Retinal pigment epithelial cell (primary cell): Measurements from ENCODE around the gene MMP1.

Source experiments
- DNase-seq: peaks from one replicate; pipeline ENCODE4 v3.0.0-alpha.2; 2010; ENCODE audit warnings: low read depth
- H3K4me3 ChIP-seq: 2 replicates; pipeline ENCODE4 v1.5.1; 2011; ENCODE audit warnings: mild to moderate bottlenecking, low read length, control low read depth, moderate library complexity
- TF ChIP-seq, protein P1 (sequence below): conservative IDR thresholded peaks from 2 replicates; pipeline ENCODE4 v1.5.1; 2011; ENCODE audit warnings: low read depth, low read length, control low read depth, inconsistent platforms

MMP1 gene

GRCh38 chr11:102780491-102780918, 17.5 kb downstream of the MMP1 start, which contains the start of gene MMP10:
TSS of gene MMP10 (minus strand) at chr11:102780628. CDS start at chr11:102780591, 37 bp downstream.
- H3K4me3 ChIP-seq = no peak within 1 kb of the TSS
- DNase-seq = no peak
- TF ChIP-seq, protein P1, sequence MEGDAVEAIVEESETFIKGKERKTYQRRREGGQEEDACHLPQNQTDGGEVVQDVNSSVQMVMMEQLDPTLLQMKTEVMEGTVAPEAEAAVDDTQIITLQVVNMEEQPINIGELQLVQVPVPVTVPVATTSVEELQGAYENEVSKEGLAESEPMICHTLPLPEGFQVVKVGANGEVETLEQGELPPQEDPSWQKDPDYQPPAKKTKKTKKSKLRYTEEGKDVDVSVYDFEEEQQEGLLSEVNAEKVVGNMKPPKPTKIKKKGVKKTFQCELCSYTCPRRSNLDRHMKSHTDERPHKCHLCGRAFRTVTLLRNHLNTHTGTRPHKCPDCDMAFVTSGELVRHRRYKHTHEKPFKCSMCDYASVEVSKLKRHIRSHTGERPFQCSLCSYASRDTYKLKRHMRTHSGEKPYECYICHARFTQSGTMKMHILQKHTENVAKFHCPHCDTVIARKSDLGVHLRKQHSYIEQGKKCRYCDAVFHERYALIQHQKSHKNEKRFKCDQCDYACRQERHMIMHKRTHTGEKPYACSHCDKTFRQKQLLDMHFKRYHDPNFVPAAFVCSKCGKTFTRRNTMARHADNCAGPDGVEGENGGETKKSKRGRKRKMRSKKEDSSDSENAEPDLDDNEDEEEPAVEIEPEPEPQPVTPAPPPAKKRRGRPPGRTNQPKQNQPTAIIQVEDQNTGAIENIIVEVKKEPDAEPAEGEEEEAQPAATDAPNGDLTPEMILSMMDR = peak; percentile 64

- DNase-seq = no peak
- TF ChIP-seq, protein P1 = no peak
- no peak overlapping the region for H3K4me3 ChIP-seq
Measured at GRCh38 chr11:102776454-102776853, 21.5 kb downstream of the MMP1 start.

DNA sequence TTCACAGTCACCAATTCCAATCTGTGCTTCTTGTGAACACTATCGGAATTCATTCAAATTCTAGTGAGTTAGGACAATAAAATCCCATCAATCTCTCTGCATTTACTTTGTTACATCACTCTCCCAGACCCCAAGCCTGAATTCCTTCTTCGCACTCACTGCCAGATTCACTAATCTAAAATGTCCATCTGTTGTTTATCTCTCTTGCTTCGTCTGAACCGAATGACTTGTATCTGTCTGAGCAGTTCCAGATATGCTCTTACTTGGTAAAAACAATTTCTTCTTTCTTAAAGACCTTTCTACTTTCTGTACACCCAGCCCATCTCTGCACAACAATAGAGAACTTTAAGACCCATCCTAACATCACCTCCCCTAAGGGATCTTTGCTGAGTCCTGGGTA, 24.6 kb downstream of the MMP1 start:
- no peak overlapping the region for H3K4me3 ChIP-seq
- TF ChIP-seq, protein P1 = no peak
- no peak for DNase-seq

GRCh38 chr11:102771351-102771750, 26.6 kb downstream of the MMP1 start:
- H3K4me3 ChIP-seq = no peak overlapping the region
- DNase-seq = no peak
- TF ChIP-seq, protein P1 = no peak

- H3K4me3 ChIP-seq = no peak overlapping the region
- no peak for DNase-seq
- TF ChIP-seq, protein P1 = no peak
Measured at GRCh38 chr11:102770191-102770590, 27.8 kb downstream of the MMP1 start.

- DNase-seq = no peak
- TF ChIP-seq, protein P1 = no peak
- no peak overlapping the region for H3K4me3 ChIP-seq
Measured at GRCh38 chr11:102767800-102768199, 30.2 kb downstream of the MMP1 start.

GRCh38 chr11:102763440-102763839, 34.5 kb downstream of the MMP1 start:
- no peak overlapping the region for H3K4me3 ChIP-seq
- TF ChIP-seq, protein P1 = no peak
- no peak for DNase-seq
